DND-41 (cell line): Measurements from ENCODE around the gene RADIL.

Experiments
- CTCF ChIP-seq: IDR thresholded peaks from 2 replicates; pipeline ENCODE4 v1.5.1; 2012; ENCODE audit warnings: borderline replicate concordance, low read length, moderate library complexity, mild to moderate bottlenecking; ENCODE audit not compliant: poor library complexity, severe bottlenecking; ENCODE audit errors: extremely low read depth
- EZH2 ChIP-seq: IDR thresholded peaks from 3 replicates; pipeline ENCODE4 v1.6.1; 2012; ENCODE audit warnings: borderline replicate concordance, low read depth, mild to moderate bottlenecking, moderate library complexity, low read length, inconsistent platforms; ENCODE audit not compliant: severe bottlenecking

DNA sequence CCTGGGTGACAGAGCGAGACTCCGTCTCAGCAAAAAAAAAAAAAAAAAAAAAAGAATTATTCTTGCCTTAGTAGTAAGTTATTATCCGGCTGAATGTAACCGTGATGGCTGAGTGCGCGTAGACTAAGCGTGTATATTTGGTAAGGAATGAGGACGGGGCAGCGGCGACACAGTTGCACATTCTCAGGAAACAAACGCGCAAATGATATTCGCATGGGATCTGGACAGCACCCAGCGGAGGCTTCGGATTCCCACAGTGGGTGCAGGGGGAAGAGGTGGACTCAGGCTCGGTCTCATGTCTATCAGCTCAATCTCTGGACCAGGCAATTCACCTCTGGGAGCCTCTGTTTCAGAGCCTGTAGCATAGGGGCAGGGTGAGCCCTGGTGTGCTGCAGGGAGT, 50.8 kb downstream of the RADIL start:
- no peak for TF ChIP-seq EZH2
- no peak for TF ChIP-seq CTCF
